Femur (tissue), 1 donor: ENCODE results near the gene DERA.
A peak's percentile ranks its signal among the peaks of the same experiment; 100 is the strongest.
"Not testable (repeated sequence)": the region's sequence is repeated elsewhere in the genome, so short reads cannot be mapped to it uniquely, and the experiment has no call there.

Experiments
- DNase-seq: peaks from one replicate; pipeline ENCODE4 v3.0.0-alpha.2; 2017

Gene DERA

DNA sequence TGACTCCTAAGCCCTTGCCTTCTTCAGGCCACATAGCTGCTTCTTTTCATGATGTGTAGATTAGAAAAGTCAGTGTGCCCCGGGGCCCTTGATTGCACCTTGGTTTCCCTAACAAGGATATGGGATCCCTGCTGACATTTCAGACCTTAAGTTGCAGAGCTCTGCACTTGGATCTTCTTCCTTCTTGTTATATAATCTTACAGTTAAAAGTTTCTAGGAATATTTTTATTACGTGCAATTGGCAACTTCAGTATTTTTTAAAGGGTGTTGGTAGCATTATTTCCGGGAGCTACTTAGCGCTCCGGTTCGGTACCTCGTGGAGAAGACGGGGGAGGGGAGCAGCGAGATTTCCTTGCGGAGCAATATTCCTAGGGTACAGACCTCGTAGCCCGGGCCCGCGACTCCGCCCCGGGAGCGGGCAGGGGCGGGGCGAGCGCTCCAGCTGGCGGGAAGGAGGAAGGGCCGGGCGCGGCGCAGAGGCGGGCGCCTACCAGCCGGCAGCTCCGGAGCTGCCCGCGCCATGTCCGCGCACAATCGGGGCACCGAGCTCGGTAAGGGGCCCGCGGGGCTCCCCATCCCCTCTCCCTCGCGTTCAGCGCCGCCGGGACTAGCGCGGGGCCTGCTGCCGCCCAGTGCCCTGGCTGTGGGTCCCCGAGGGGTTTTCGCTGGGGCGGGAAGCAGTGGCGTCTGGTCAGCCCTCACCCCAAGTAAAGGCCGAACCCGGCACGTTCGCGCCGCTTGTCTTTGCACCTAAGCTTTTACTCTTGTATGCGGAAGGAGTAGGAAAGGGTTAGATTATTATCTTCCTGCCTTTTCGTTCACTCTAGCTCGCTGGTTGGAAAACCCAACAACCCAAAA is at the start of gene DERA:
Gene DERA, plus strand, starts transcription at position 469 of the 858 bp plus-strand sequence. Its CDS starts 52 bp downstream, at position 521.
- peak; percentile 88 for DNase-seq

GRCh38 chr12:15861404-15861803 is 49.7 kb upstream of the DERA start:
- no peak for DNase-seq

- DNase-seq, result no peak
These were observed 48.3 kb upstream of the DERA start for GRCh38 chr12:15862840-15863239.

DNA sequence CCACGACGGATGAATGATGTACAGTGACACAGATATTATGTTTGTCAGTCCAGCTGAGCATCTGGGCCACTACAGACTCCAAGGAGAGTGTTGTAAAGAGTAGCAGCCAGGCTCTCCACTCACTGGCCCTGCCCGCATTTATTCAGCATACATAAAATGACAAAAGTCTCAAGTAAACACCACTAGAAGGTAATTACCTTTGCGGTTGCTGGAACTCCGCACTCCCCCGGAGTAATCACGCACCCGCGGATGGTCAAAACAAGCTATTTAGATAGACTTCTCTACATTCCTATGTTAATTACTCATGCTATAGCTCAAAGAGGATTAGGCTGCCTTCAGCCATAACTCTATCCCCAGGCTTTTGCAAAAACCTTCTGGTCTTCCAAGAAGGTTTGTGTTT is 47.8 kb upstream of the DERA start:
- DNase-seq, result no peak

DNA sequence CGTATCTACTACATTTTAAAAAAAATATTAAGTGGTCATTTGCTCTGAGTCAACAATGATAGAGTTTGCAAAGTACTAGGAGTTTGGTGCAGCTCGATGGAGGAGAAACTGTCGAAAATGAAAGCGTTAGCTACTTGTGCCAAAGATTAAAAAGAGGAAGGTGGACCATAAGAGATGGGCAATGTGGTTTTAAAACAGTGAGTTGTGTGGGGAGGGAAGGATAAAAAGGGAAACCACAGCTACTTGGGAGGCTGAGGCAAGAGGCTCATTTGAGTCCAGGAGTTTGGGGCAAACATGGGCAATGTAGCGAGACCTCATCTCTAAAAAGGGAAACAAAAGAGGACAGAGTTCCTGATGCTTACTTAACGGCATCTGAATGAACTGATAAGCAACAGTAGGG is 47.1 kb upstream of the DERA start:
- DNase-seq, result no peak

DNA sequence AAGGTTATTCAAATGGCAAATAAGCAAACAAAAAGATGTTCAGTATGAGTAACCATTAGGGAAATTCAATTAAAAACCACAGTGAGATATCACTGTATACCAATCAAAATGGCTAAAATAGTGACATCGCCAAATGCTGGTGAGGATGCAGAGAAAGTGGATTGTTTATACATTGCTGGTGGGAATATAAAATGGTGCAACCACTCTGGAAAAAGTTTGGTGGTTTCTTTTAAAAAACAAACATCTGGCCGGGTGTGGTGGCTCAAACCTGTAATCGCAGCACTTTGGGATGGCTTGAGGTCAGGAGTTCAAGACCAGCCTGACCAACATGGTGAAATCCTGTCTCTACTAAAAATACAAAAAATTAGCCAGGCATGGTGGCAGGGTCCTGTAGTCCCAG is 42.9 kb upstream of the DERA start:
- DNase-seq, result no peak

GRCh38 chr12:15873556-15873955 is 37.6 kb upstream of the DERA start:
- DNase-seq, result no peak

DNA sequence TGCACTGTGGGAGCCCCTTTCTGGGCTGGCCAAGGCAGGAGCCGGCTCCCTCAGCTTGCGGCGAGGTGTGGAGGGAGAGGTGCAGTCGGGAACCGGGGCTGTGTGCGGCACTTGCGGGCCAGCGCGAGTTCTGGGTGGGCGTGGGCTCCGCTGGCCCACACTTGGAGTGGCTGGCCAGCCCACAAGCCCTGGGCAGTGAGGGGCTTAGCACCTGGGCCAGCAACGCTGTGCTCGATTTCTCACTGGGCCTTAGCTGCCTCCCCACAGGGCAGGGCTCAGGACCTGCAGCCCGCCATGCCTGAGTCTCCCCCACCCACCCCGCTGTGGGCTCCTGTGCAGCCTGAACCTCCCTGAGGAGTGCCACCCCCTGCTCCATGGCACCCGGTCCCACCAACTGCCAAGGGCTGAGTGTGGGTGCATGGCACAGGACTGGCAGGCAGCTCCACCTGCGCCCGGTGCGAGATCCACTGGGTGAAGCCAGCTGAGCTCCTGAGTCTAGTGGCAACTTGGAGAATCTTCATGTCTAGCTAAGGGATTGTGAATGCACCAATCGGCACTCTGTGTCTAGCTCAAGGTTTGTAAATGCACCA is 36.5 kb upstream of the DERA start:
- not testable (repeated sequence) for DNase-seq

DNA sequence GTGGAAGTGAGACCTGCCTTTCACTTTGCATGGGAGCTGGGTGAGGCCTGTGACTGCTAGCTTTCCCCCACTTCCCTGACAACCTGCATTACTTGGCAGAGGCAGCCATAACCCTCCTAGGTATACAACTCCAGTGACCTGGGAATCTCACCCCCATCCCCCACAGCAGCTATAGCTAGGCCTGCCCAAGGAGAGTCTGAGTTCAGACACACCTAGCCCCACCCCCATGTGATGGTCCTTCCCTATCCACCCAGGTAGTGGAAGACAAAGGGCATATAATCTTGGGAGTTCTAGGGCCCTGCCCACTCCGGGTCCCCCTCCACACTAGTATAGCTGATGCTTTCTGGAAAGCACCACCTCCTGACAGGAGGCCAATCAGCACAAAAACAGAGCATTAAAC is 35.3 kb upstream of the DERA start:
- DNase-seq, result no peak

- no peak for DNase-seq
These were observed 31.7 kb upstream of the DERA start for GRCh38 chr12:15879413-15879812.

DNA sequence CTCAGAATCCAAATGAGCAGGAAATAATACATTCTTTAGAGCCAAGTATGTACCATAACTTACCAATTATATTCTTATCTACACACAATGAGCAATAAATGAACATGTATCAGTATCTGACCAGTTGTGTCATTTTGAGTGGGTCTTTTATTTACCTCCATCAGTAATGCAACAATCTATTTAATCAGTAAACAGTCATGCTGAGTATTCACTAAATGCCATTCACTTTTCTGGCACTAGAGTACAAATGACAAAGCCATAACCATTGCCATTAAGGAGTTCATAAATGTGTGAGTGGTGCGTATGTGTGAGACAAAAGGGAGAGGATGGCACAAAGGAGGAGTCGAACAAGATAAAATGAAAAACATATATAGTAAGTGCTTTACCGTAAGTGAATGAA is 30.4 kb upstream of the DERA start:
- no peak for DNase-seq

DNA sequence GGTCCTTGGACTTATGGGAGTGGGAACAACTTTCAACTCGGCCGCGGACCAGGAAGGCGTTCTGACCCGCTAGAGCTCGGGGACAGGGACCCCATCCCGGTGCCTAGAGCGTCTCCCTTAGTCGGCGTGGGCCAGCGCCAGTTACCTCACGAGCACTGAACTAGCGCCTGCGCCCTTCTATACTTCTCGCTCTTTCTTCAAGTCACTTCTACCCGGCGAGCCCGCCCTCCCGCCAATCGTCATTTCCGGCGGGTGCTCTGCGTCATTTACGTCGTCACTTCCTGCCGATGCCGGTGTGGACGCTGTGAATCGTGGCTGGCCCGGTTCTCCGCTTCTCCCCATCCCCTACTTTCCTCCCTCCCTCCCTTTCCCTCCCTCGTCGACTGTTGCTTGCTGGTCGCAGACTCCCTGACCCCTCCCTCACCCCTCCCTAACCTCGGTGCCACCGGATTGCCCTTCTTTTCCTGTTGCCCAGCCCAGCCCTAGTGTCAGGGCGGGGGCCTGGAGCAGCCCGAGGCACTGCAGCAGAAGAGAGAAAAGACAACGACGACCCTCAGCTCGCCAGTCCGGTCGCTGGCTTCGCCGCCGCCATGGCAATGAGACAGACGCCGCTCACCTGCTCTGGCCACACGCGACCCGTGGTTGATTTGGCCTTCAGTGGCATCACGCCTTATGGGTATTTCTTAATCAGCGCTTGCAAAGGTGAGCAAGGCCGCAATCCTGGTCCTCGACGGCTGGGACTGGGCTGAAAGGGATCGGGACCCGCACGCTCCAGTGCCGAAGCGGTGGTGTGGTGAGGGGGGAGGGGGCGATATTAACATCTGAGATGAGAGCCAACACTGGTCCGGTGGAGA is 28.8 kb upstream of the DERA start, which contains the start of gene STRAP:
Gene STRAP, plus strand, starts transcription at position 270 of the 854 bp plus-strand sequence. Its CDS starts 321 bp downstream, at position 591.
- peak; percentile 99 for DNase-seq

DNA sequence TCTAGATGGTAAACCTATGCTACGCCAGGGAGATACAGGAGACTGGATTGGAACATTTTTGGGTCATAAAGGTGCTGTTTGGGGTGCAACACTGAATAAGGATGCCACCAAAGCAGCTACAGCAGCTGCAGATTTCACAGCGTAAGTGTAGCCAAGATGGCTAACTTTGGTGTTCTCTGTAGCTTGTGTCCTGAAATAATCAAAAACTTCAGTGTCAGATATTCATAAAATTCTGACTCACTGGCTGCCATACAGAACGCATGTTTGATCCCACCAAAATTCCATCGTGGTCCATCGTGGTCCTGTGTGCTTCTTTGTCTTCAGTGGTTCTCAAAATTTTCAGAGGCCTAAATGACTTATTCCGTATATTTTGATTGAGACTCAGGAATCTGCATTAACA is 27.6 kb upstream of the DERA start:
- no peak for DNase-seq

GRCh38 chr12:15886372-15887042 is 24.6 kb upstream of the DERA start:
- no peak for DNase-seq

- no peak for DNase-seq
These were observed 23.9 kb upstream of the DERA start for GRCh38 chr12:15887043-15887817.

DNA sequence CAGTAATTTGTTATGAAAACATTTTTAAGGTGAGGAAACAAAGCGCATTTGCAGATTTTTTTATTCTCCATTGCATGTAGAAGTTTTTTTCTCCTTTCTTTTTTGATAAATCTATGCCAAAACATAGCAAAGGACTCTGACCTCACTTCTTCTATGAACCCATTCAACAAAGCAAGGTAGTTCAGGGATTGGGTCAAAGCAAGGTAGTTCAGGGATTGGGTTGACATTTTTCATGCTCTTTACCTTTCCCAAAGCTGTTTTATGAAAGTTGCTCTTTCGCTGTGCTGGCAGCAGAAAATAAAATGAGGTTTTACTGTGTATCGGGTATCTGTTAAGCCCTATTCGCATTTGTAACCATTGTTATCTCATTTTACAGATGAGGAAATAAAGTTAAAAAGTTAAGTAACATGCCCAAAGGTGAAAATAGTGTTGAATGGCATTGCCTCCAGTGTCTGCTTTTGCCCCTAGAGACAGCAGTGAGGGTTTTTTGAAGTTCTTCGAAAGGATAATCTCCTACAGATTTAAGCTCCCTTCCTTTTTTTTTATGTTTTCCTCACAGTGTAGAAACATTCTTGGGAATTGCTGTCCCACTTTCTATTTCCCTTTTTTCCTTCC is 18.4 kb upstream of the DERA start:
- no peak for DNase-seq

- no peak for DNase-seq
These were observed 17.9 kb upstream of the DERA start for GRCh38 chr12:15893260-15893659.

DNA sequence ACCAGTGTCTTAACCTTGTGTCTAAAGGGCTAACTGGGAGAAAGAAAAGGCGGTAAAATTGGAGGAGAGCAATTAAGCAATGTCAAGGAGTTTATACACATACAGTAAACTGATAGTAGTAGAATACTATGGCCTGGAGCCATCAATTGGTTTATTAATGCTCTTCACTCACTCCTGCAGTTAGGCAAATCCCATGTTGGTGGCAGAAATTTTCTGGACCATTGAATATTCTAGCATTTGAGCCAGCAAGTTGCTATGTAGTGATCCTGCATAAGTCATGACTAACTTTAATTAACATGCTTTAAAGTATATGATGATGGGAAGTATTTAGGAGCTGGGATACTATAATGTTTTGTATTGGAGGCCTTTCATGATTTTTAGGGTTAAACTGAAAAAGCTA is 14.3 kb upstream of the DERA start:
- DNase-seq, result no peak

GRCh38 chr12:15897433-15897832 is 13.7 kb upstream of the DERA start:
- no peak for DNase-seq

GRCh38 chr12:15899282-15899870 is 11.8 kb upstream of the DERA start:
- no peak for DNase-seq

DNA sequence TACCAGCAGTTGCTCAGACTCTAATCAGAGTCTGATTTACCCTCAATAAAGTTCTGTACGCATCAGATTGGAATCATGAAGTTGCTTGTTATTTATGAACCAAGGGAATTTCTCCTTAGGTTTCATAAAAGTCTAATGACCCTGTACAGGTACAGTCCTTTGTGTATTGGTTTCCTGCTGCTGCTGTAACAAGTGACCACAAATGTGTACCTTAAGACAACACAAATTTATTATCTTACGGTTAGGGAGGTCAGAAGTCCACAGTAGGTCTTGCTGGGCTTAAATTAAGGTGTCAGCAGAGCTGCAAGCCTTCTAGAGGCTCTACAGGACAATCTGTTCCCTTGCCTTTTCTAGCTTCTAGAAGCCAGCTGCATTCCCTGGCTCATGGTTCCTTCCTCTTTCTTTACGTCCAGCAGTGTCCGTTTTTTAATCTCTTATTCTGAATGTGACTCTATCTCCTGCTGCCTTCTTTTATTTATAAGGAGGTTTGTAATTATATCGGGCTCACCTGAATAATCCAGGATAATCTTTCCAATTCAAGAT is 6.7 kb upstream of the DERA start:
- DNase-seq, result no peak
